HG03457 (cell line): ENCODE measurements around the gene TANGO6.

Experiments used
- ATAC-seq: cut with Tn5 transposase; IDR thresholded peaks from one replicate; pipeline ENCODE4 v1.9.1; 2021; ENCODE audit warnings: moderate number of reproducible peaks; ENCODE audit not compliant: unreplicated experiment

TANGO6 gene

DNA sequence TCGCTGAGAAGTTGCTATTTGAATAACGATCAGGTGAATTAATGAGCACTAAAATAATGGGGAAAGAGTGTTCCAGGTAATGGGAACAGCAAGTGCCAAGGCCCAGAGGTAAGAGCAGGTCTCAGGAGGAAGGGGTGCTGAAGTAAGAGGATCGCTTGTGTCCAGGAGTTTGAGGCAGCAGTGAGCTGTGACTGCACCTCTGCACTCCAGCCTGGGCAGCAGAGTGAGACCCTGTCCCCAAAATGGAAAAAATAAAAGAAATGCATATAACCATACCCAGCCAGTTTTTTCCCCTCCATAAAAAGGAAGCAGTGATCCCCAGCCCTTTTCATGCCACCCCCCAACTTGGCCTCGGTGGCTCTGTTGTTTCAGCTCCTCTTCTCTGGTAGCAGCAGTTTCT, 245.4 kb downstream of the TANGO6 start:
- ATAC-seq, result no peak

DNA sequence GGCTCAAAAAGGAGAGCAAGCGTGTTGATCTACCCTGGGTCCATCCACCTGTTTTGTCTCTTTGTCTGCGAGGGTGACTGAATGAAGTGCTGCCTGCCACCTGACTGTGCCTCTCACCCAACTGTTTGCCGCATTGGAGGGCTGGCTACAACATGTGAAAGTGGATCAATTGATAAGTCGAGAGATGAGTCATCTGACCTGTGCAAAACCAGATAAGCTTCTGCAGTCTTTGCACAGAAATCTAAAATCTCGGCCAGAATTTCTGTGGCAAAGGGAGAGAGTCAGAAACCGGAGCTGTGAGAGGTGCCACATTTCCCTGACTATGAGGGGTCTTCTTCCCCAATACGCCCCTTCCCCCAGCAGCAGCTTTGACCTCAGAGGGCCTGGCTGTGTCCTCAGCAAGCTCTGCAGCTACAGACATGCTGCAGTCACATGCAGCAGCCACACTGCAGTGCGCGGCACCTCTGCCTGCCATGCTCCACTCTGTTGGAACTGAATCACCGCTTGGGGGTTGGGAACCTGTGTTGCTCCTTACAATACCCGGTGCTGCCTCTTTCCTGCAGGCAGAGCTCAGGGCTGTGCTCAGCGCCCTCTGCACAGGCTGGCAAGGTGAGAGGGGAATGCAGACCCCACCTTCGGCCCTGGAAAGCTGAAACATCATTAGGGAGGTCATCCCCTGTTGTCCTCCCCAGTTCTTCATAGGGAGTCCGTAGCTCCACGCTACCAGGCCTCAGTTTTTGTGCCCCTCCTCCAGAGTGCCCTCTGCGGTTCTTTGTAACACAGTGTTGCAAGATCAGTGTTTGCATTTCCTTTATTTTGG, 246.0 kb downstream of the TANGO6 start:
- ATAC-seq, result no peak

DNA sequence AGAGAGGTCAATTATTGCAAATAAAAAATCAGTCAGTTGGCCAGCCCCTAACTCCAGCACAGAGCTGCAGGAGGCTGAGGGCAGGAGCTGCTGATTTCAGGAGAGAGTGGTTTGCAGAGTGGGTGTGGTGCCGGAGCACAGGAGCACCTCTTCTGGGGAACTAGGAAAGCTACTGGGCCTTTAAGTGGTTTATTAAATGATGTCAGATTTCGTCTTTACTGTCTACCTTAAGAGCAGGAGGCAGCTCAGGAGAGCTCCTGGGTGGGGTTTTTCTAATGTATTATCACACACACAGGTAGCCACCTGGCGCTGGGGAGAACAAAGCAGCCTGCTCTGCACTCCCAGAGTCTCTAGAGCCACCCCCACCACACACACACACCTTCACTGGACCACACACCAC, 250.6 kb downstream of the TANGO6 start:
- no peak for ATAC-seq

DNA sequence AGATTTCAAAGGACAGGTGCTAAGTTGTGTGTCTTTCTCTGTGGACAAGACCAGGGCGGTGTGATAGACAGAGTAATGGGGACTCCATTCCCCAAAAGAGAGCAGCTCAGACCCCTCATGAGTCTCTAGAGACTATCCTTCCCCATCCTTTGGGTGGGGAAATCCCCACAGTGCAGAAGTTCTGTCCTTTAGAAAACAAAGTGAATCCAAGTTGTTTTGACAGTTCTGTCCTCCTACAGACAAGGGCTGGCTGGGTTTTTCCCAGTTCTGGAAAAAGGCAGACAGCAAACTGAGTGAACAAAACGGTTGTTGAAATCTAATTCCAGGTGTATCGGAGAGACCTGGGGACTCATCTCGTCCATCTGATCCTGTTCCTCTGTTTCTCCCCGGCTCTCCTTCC, 251.2 kb downstream of the TANGO6 start:
- ATAC-seq, result no peak

DNA sequence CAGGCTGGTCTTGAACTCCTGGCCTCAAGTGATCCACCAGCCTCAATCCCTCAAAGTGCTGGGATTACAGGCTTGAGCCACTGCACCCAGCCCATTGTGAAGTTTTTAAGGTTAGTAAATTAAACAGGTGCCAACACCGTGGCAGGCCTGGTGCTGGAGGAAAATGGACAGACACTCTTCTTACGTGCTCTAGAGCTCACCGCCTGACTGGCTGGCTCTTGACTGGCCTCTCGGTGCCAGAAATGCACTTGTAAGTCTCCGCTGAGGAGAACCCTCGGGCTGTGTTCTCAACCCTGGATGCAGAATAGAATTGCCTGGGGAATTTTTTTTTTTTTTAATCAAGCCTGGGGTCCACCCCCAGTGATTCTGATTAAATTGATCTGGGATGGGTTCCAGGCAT, 251.9 kb downstream of the TANGO6 start:
- ATAC-seq, result no peak

- ATAC-seq, result no peak
Observed at GRCh38 chr16:69100071-69100691, 256.9 kb downstream of the TANGO6 start.

DNA sequence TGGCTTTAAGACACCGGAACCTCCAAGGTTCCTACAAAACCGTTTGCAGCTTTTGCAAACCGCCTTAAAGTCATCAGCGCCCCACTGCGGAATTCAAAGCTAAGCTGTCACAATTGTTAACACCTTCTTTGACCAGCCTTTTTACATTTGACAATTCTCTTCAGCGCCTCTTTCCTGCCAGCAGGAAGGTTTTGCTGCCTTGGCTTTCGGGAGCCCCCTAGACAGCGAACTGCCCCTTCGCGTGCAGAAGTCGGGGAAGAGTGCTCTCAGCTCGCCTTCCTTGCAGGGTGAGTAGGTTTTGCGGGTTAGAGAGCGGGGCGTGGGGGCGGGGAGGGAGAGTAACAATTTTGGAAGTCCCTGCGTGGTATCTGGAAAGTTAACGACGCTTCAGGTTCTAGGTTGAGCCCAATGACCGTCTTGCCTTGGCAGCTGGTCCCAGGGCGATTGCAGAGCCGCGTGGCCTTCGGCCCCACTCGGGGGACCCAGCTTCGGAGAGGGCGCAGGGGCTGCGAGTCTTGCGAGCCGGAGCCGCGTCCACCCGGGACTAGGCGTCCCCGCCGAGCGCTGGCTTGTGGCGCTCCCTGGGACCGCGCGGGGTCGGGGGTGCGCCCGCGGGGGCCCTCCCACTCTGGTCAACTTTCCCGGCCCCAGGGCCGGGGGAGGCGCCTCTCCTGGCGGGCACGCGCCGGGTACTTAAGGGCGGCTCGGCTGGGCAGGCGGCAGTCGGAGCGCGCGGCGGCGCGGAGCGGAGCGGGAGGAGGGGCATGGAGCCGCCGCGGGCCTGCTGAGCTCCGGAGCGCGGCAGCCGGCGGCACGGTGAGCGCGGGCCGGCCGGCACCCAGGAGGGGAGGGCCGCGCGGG, 262.4 kb downstream of the TANGO6 start, which contains the start of gene HAS3:
TSS of gene HAS3 (plus strand) at position 153 of the 861 bp plus-strand sequence. CDS start 3,743 bp downstream, outside the sequence.
- ATAC-seq, result no peak

- no peak for ATAC-seq
Observed at GRCh38 chr16:69106491-69107315, 263.4 kb downstream of the TANGO6 start.

DNA sequence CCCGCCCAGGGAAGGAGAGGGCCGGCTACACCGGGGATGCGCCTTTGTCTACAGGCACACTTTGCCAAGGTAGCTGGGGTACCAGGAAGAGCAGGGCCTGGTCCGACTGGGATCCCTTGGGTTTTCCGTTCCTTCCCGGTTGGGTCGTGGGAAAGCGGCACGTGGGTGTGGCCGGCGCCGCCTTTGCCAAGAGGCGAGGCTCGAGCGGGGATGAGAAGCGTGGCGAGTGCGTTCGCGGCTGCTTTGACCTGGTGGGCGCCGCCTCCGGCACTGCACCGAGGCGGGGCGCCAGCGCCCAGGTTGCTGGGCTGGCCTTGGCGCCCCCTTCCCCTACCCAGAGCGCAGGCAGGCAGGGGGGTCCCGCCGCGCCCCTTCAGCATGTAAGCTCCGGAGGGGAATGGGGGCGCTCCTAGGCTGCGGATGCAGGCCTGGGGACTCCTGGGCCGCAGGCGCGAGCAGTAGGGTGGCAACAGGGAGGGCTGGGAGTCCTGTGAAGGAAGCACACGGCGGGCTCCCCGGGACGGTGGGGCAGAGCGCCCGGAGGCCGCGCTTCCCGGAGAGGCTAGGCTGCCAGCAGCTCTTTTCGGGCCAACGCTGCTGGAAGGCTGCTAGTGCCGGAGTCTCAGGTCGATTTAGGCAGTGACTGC, 264.1 kb downstream of the TANGO6 start:
- ATAC-seq, result no peak

DNA sequence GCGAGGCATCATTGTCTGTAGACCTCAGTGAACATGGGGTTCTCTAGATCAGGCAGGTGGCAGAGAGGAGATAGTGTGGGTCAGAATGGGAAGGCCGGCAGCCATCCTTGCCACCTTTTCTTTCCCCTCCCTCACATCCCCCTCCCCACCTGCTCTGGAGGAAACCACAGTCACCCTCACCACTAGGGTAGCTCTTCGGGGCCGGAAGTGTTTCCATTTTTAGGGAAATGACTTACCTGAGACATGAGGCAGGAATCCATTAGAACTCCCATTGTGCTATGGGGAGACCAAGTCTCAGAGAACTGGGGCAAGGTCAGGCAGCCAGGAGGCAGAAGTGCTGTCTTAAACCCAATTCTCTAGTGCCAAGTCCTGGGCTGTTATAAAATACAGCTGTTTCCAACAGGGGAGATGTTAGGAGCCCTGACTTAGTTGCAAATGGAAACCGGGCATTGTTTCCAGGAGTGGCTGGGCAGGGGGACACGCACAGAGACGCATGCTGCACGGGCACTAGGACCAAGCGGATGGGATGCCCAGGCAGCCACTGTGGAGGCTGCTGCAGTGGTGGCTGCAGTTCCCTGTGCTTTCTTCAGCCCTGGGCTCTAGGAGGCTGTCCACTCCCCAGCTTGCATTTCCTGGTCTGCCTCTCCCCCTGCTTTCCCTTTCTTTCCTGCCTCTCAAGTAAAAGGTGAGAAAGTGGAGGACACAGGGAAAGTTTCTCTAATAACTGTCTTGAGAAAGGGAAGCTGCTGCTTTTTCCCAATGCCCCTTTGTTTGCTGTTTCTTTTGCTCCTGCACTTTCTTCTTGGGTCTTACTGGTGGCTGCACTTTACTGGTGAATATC, 265.0 kb downstream of the TANGO6 start:
- no peak for ATAC-seq

- ATAC-seq, result no peak
Observed at GRCh38 chr16:69108905-69109252, 265.5 kb downstream of the TANGO6 start.

- no peak for ATAC-seq
Observed at GRCh38 chr16:69109486-69110270, 266.3 kb downstream of the TANGO6 start.

DNA sequence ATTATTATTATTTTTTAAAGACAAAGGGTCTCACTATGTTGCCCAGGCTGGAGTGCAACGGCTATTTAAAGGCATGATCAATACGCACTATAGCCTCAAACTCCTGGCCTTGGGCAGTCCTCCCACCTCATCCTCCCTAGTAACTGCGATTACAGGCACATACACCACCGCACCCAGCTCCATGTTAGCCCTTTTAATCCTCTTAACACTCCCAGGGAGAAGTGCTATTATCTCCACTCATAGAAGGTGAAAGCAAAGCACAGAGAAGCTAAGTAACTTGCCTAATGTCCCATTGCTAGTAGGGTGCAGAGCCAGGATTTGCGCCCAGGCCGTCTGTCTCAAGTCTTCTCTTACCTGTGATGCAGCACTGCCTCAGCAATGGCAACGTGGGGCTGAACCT, 267.1 kb downstream of the TANGO6 start:
- ATAC-seq, result no peak

DNA sequence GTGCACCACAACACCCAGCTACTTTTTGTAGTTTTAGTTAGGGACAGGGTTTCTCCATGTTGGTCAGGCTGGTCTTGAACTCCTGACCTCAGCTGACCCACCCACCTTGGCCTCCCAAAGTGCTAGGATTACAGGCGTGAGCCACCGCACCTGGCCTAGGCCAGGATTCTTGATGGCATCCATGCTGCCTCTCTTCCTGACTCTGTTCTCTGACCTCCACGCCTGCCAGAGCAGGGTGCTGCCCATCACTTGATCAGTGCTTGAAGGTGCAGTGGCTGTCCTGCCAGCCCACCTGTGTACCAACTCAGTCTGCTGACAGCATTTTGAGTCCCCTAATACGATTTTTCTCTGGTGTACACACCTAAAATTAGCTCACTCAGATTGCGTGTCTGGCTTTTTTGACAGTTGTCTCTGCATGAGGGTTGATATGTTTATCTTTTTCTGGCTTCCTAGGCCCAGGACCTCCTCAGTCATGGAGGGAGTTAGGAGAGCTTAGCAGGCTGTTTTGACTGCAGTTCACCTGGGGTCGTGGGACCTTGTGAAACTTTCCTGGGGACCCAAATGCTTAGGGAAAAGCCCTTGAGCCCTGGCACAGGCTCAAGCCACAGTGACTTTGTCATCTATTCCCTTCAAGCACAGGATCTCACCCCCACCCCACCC, 268.0 kb downstream of the TANGO6 start:
- no peak for ATAC-seq

- ATAC-seq, result no peak
Observed at GRCh38 chr16:69111876-69112230, 268.5 kb downstream of the TANGO6 start.

GRCh38 chr16:69112285-69113129, 269.2 kb downstream of the TANGO6 start:
- no peak for ATAC-seq

DNA sequence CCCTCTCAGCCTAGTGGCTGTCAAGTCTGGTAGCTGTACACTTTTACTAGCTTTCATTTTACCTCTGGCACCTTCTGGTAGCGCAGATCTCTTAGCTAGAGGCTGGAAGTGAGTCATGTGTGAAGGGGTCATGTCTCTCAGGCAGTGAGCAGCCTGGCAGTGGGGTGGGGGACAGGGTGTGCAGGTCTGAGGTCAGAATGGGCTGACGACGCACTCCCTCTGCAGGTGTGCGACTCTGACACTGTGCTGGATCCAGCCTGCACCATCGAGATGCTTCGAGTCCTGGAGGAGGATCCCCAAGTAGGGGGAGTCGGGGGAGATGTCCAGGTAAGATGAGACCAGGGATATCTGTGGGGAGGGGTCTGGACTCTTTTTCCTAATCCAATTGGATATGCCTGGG, 269.9 kb downstream of the TANGO6 start:
- no peak for ATAC-seq
